Measurements from ENCODE around the gene FPGS. TPM values are rescaled to one million over a fixed set of nuclear protein-coding genes. Genes with fewer than 3 reads are reported as not detected.
"Not testable (repeated sequence)": the region's sequence is repeated elsewhere in the genome, so short reads cannot be mapped to it uniquely, and the experiment has no call there.

FPGS gene
- total and polyA plus RNA-seq, 8 donors: 38.8 to 97.4 (median 51.8) TPM

DNA sequence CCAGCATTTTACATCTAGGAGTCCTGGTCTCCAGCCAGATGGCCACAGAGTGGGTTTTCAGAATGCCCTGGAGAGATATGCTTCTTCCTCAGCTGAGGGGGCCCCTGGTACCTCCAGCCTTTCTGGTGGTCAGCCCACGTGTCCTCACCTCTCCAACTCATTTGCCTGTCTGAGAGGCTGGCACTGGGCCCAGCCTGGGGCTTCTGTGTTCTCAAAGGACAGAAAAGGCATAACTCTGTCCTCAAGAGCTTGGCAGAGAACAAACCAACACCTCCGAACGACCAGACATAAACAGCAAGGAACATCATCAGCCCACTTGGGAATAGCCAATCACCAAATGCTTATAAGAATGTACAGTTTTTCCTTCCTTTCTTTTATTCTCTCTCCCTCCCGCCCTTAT is 34.7 kb downstream of the FPGS start:
- TF ChIP-seq, protein P1, sequence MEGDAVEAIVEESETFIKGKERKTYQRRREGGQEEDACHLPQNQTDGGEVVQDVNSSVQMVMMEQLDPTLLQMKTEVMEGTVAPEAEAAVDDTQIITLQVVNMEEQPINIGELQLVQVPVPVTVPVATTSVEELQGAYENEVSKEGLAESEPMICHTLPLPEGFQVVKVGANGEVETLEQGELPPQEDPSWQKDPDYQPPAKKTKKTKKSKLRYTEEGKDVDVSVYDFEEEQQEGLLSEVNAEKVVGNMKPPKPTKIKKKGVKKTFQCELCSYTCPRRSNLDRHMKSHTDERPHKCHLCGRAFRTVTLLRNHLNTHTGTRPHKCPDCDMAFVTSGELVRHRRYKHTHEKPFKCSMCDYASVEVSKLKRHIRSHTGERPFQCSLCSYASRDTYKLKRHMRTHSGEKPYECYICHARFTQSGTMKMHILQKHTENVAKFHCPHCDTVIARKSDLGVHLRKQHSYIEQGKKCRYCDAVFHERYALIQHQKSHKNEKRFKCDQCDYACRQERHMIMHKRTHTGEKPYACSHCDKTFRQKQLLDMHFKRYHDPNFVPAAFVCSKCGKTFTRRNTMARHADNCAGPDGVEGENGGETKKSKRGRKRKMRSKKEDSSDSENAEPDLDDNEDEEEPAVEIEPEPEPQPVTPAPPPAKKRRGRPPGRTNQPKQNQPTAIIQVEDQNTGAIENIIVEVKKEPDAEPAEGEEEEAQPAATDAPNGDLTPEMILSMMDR (IDR thresholded peaks at IDR 0.05): no peak

DNA sequence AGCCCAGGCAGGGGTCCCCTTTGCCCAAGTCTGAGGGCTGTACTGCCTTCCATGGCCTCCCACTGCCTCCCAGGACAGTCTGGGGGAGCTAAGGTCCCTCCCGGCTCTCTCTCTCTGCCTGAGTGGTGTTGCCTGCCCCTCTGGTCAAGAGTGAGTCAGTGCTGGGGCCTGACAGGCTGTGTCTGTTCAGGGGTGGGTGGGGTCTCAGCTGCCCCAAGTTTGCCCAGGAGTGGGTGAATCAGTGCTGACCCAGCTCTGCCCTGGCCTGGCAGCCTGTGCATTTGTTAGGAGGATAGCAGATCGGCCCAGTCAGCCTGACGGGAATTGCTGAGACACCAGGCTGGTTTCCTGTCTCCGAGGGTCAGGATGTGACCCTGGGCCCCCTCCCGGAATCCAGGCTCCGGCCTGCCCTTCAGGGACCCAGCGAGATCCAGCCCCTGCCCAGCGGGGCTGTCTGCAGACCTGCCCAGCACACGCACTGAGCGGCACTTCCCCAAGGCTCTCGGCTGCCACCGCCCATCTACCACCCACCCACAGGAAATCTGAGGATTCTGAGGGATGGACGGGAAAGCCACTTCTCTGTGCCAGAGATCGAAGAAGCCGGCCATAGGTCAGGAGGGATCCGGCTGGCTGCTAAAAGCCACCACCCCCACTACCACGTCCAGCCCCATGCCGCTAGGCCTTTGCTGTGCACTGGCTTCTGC is 35.8 kb downstream of the FPGS start:
- Histone ChIP-seq H3K4me1 (peaks cover 49 to 89% of the 10 kb centered on the region in 2 donors), H3K36me3 (peaks cover 0 to 45% of the 10 kb centered on the region in 2 donors), H3K4me3 (peak overlapping the region in 1 of 2 donors; percentile 8), H3K27me3 (no peaks in the 10 kb centered on the region), H3K9me3 (no peaks in the 10 kb centered on the region), H3K27ac (peak overlapping the region; percentile 90 to 92)
- TF ChIP-seq, protein P1 (IDR thresholded peaks at IDR 0.05): no peak
- DNase-seq: peak in 2 of 4 donors; percentile 88 to 92
- ATAC-seq: peak; percentile 80
- intact Hi-C loops (cut with DNase I): no loop called here

More for the DNA sequence above, 34.7 kb downstream of the FPGS start:
- Histone ChIP-seq H3K27me3 (no peaks in the 10 kb centered on the region), H3K4me1 (peaks cover 56 to 94% of the 10 kb centered on the region in 2 donors), H3K27ac (peak overlapping the region; percentile 87 to 92), H3K4me3 (no peak overlapping the region), H3K9me3 (no peaks in the 10 kb centered on the region), H3K36me3 (peaks cover 0 to 40% of the 10 kb centered on the region in 2 donors)
- ATAC-seq (no peak), DNase-seq (no peak)
- intact Hi-C loops (cut with DNase I): no loop called here

DNA sequence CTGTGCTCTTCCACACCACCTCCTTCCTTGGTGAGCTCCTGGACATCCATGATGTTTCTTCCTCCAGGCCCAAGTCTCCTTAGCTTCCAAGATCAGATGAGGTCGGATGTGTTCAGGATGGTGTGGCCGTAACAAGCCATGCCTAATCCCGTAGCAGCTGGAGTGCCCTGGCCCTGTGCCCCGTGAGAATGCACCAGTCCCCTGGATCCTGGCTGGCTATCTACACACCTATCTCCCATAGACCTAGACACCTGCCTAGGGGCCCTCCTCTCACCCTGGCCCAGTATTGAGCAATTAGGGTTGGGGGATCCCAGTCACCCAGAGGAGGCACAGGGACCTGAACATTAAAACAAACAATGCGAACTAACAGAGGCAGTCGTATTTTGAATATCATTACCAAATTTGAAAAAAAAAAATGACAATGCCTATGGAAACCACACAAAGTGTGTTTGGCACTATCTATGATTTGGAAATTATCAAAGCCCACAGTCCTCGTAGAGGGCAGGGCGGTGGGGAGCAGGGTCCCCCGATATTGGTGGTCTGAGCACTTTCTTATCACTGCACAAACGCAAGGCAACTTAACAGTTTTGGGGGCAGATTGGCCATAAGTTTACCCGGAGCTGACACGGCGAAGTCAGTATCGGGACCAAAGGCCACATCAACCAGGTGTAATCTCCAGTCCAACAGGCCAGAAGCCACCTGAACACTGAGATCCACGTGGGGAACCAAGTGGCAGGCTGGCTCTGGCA is 38.6 kb downstream of the FPGS start:
- ATAC-seq: no peak
- Histone ChIP-seq H3K27ac (peak overlapping the region; percentile 19 to 92), H3K27me3 (no peaks in the 10 kb centered on the region), H3K4me3 (no peak overlapping the region), H3K36me3 (peaks cover 0 to 42% of the 10 kb centered on the region in 2 donors), H3K9me3 (no peaks in the 10 kb centered on the region), H3K4me1 (peaks cover 36 to 87% of the 10 kb centered on the region in 2 donors)
- TF ChIP-seq, protein P1 (IDR thresholded peaks at IDR 0.05): no peak
- intact Hi-C loops (cut with DNase I): no loop called here
- DNase-seq: no peak

DNA sequence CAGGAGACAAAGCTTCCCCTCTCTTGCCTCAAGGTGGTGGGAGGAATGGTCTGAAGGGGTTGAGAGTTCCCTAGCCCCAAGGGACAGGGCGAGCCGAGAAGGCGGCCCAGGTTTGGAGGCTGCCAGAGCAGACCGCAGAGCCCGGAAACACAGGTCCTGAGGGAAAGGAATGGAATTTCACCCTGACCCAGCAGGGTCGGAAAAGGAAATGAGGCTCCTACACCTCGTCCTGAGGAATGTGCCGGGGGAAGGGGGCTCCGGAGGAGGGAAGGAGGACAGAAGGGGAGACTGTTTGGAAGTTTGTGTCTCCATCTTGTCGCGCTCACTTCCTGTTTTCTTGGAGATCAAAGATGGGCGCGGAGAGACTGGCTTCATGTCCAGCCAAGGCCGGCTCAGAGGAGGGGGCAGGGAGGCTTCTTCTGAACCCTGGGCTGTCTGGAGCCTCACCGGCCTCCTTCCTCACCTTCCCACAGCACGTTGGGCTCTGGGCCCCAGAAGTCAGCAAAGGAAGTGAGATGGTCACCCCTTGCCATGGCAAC is 42.2 kb downstream of the FPGS start:
- DNase-seq (no peak), ATAC-seq (peak; percentile 18)
- peaks cover 8 to 77% of the 10 kb centered on the region in 2 donors for H3K4me1 ChIP-seq
- intact Hi-C loops (cut with DNase I): no loop called here
- peak overlapping the region; percentile 64 to 76 for H3K27ac ChIP-seq
- H3K27me3 ChIP-seq: no peaks in the 10 kb centered on the region
- H3K4me3 ChIP-seq: no peak overlapping the region
- TF ChIP-seq, protein P1 (IDR thresholded peaks at IDR 0.05): no peak
- peaks cover 0 to 50% of the 10 kb centered on the region in 2 donors for H3K36me3 ChIP-seq
- H3K9me3 ChIP-seq: peaks cover 0 to 13% of the 10 kb centered on the region in 2 donors

DNA sequence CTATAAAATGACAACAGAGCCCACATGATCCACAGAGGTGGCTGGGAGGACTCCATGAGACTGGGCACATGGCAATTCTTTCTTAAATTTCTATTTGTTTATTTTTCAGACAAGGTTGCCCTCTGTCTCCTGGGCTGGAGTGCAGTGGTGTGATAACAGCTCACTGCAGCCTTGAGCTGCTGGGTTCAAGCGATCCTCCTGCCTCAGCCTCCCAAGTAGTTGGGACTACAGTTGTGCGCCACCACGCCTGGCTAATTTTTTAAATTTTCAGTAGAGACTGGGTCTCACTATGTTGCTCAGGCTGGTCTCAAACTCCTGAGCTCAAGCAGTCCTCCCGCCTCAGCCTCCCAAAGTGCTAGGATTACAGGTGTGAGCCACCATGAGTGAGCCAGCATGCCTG is 42.9 kb downstream of the FPGS start:
- ATAC-seq; DNase-seq; H3K4me3 ChIP-seq; H3K27me3 ChIP-seq; intact Hi-C loops (cut with DNase I): not testable (repeated sequence)
- Histone ChIP-seq H3K36me3 (peaks cover 0 to 50% of the 10 kb centered on the region in 2 donors), H3K27ac (peak overlapping the region; percentile 64 to 76), H3K9me3 (peaks cover 0 to 16% of the 10 kb centered on the region in 2 donors), H3K4me1 (peaks cover 8 to 70% of the 10 kb centered on the region in 2 donors)

Measured in left lung (tissue), 10 donors.